Upper lobe of left lung (tissue), 6 donors: ENCODE data around the gene GATB. TPM values are rescaled to one million over a fixed set of nuclear protein-coding genes. Genes with fewer than 3 reads are reported as not detected.
A peak's percentile ranks its signal among the peaks of the same experiment; 100 is the strongest.

Experiments
- ATAC-seq, 2 donors: fragments of 200-7000 bp; cut with Tn5 transposase; one replicate each; pipeline ENCODE4 v1.9.1; 2022; ENCODE audit warnings: mild to moderate bottlenecking in 2 of 2, moderate library complexity in 2 of 2; ENCODE audit not compliant: low FRiP score in 2 of 2
- DNase-seq, 2 donors: peaks; one replicate each; pipeline ENCODE4 v3.0.0-alpha.2; 2019 to 2020
- H3K27ac ChIP-seq, 4 donors: fragments of 200-600 bp; sonication (generic); one replicate each; pipeline ENCODE4 v1.5.1; 2016 to 2019
- H3K27me3 ChIP-seq, 4 donors: fragments of 200-600 bp; sonication (generic); one replicate each; pipeline ENCODE4 v1.5.1; 2017 to 2019
- H3K36me3 ChIP-seq, 4 donors: fragments of 200-600 bp; sonication (generic); one replicate each; pipeline ENCODE4 v1.5.1; 2016 to 2019
- H3K4me1 ChIP-seq, 4 donors: fragments of 200-600 bp; sonication (generic); one replicate each; pipeline ENCODE4 v1.5.1; 2018 to 2019
- H3K4me3 ChIP-seq, 4 donors: fragments of 200-600 bp; sonication (generic); one replicate each; pipeline ENCODE4 v1.5.1; 2017 to 2019; ENCODE audit warnings: mild to moderate bottlenecking in 2 of 4, moderate library complexity in 1 of 4
- H3K9me3 ChIP-seq, 4 donors: fragments of 200-600 bp; sonication (generic); one replicate each; pipeline ENCODE4 v1.5.1; 2018 to 2019
- EP300 ChIP-seq, 4 donors: sonication (generic); formaldehyde crosslinking; IDR thresholded peaks; one replicate each; pipeline ENCODE4 v1.5.1; 2017; ENCODE audit warnings: antibody characterized with exemption in 4 of 4, control low read depth in 2 of 4
- POLR2A ChIP-seq, 4 donors: fragments of 450-650 bp; IDR thresholded peaks; one replicate each; pipeline ENCODE4 v1.5.1; 2016 to 2017; ENCODE audit warnings: antibody characterized with exemption in 4 of 4, mild to moderate bottlenecking in 2 of 4
- POLR2AphosphoS5 ChIP-seq, 2 donors: sonication (generic); formaldehyde crosslinking; IDR thresholded peaks; one replicate each; pipeline ENCODE4 v1.5.1; 2017; ENCODE audit warnings: antibody characterized with exemption in 2 of 2
- WGBS, 2 donors: methylation state at CpG; one replicate each; pipeline ENCODE4 v1.1.5; 2017 to 2018; 5-methylcytosine and 5-hydroxymethylcytosine counted together
- total RNA-seq, 6 donors: library from RNA; depleted of rRNA in 4 of 6; stranded (reverse); fragments of >200 nt in 4 of 6; gene quantifications; one replicate each; pipeline versions ENCODE4 v1.1.0 to v1.2.1, GENCODE V29; 2016 to 2021
- TF ChIP-seq, protein P1 (sequence below), 6 experiments: fragments of 450-650 bp in 4 of 6; fragments of 200-600 bp in 2 of 6; sonication (generic) in 2 of 6; IDR thresholded peaks; one replicate each; pipeline ENCODE4 v1.5.1; 2016 to 2019; ENCODE audit warnings: antibody characterized with exemption in 6 of 6
- donor health status: DM: no; HTN: no; CAD: no; lungs with moderate emphysema.
- donor health status: DM: no; HTN: yes; CAD: no; lungs with severe emphysema.

Gene GATB
- total RNA-seq, 6 donors from 2014 or later, result 13.1 to 21.9 (median 14.5) TPM

DNA sequence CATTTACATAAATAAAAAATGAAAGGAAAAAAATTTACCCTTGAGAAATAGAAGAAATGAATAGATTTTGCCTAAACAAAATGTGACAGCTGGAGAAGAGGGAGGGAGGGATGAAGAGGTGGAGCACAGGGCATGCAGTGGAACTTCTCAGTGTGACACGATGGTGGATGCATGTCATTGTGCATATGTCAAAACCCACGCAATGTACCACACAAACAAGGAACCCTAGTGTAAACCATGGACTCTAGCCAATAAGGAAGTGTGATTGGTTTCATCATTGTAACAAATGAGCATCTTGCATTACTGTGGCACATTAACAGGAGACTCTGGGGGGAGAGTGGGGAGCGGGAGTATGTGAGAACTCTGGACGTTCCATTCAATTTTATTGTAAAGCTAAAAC is 58.6 kb downstream of the GATB start:
- Histone ChIP-seq H3K9me3 (no peaks in the 10 kb centered on the region), H3K4me3 (no peak overlapping the region), H3K27me3 (no peaks in the 10 kb centered on the region), H3K36me3 (peaks cover 0 to 9% (median 6%) of the 10 kb centered on the region in 4 donors), H3K4me1 (no peaks in the 10 kb centered on the region), H3K27ac (no peak overlapping the region)
- no peak for DNase-seq
- no peak for ATAC-seq
- whole genome bisulfite sequencing, 2 donors, result 64 to 65% methylated on average over 4 of the region's 4 CpGs
- TF ChIP-seq POLR2A (IDR thresholded peaks at IDR 0.05) (no peak), EP300 (IDR thresholded peaks at IDR 0.05) (no peak), POLR2AphosphoS5 (IDR thresholded peaks at IDR 0.05) (no peak)
- TF ChIP-seq, protein P1, sequence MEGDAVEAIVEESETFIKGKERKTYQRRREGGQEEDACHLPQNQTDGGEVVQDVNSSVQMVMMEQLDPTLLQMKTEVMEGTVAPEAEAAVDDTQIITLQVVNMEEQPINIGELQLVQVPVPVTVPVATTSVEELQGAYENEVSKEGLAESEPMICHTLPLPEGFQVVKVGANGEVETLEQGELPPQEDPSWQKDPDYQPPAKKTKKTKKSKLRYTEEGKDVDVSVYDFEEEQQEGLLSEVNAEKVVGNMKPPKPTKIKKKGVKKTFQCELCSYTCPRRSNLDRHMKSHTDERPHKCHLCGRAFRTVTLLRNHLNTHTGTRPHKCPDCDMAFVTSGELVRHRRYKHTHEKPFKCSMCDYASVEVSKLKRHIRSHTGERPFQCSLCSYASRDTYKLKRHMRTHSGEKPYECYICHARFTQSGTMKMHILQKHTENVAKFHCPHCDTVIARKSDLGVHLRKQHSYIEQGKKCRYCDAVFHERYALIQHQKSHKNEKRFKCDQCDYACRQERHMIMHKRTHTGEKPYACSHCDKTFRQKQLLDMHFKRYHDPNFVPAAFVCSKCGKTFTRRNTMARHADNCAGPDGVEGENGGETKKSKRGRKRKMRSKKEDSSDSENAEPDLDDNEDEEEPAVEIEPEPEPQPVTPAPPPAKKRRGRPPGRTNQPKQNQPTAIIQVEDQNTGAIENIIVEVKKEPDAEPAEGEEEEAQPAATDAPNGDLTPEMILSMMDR (IDR thresholded peaks at IDR 0.05), result no peak

DNA sequence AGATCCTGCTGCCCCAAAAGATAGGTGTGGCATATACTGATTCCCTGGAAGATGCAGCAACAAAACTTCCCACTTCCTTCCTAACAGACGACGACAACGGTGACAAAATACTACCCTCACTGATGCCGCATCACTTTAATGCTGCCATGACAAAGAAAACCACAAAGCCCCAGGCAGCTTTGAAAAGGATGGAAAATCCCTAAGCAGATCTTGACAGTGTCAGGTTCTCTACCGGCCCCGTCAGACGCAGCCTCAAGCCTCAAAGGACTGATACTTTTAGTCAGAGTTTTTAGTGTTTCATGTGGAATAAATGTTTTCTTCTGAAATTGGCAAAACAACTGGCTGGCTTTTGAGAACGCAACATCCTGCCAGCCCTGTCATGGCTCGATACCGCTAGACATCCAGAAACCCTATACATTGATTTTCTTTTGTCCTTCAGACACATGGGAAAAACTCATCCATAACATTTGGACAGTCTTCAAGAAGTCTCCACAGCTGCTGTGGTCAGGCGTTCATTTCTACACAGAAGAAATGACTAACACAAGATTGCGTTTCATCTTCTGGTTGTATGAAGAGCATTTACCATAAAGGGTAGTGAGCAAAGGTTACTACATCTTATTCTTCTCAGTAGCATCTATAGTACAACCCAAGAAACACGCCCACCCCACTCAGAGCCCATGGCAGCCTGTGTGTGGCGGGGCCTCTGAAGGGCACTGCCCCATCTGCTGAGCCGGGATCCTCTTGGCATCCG is 60.1 kb downstream of the GATB start:
- ATAC-seq, result peak in 1 of 2 donors; percentile 37
- H3K9me3 ChIP-seq, result no peaks in the 10 kb centered on the region
- peaks cover 0 to 9% (median 6%) of the 10 kb centered on the region in 4 donors for H3K36me3 ChIP-seq
- DNase-seq, result no peak
- H3K4me1 ChIP-seq, result no peaks in the 10 kb centered on the region
- no peaks in the 10 kb centered on the region for H3K27me3 ChIP-seq
- no peak overlapping the region for H3K27ac ChIP-seq
- H3K4me3 ChIP-seq, result no peak overlapping the region
- WGBS, 2 donors, result 92 to 93% methylated on average over 16 of the region's 16 CpGs
- TF ChIP-seq, protein P1 (IDR thresholded peaks at IDR 0.05), result no peak
- no peak for TF ChIP-seq POLR2AphosphoS5 (IDR thresholded peaks at IDR 0.05)
- no peak for TF ChIP-seq EP300 (IDR thresholded peaks at IDR 0.05)
- TF ChIP-seq POLR2A (IDR thresholded peaks at IDR 0.05), result no peak

DNA sequence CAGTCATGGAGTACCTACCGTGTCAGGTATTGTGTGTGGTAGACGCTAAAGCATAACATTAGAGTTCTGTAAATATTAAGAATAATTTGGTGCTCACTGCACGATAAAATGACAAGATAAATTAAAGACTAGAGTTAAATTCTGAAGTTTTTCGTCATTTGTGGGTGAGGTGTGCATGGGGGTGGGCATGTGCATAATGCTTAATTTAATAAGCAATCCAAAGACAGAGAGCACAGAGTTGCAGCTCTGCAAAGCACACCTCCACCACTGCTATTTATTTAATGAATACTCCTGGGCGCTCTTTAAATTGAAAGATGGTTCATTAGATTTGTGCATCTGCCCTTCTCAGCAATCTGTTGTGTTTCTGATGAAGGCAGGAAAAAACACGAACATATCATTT is 62.6 kb downstream of the GATB start:
- ATAC-seq, result no peak
- WGBS, 2 donors, result 95 to 98% methylated on average over 6 of the region's 6 CpGs

DNA sequence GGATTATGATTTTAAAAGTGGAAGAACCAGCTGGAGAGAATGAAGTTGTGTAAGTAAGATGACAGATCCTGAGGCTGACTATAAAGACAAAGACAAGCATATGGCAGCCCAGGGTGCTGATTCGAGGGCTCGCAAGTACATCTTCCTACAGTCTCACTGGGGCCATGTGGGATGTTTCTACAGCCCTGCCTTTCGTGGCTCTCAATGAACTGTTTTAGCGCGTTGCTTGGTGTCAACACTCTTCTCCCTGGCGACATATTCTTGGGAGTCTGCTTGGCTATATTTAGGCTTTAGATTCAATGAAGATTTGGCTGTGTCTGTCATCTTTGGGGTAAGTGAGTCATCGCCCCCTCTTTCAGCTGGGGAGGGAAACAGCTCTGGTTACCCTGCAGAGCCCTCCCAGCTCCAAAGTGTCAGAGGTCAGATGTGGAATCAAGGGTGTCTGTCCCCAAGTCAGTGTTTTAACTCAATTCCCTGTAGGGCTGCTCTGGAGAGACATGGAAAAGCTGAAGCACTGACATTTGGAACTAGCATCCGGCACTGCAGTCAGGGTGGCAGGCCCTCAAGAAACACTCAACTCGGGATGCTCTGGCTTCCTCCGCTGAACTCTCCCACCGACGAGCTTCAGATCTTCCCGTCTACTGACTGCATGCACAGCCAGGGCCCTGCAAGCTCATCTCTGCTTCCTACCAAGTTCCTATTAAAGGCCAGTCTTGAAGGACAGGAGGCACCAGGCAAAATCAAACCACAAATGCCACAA is 65.7 kb downstream of the GATB start:
- H3K4me3 ChIP-seq, result no peak overlapping the region
- ATAC-seq (no peak), DNase-seq (no peak)
- H3K27ac ChIP-seq, result no peak overlapping the region
- peaks cover 0 to 3% (median 0%) of the 10 kb centered on the region in 4 donors for H3K4me1 ChIP-seq
- no peak for TF ChIP-seq POLR2A (IDR thresholded peaks at IDR 0.05)
- peak in 1 of 2 donors; percentile 34 for TF ChIP-seq POLR2AphosphoS5 (IDR thresholded peaks at IDR 0.05)
- no peaks in the 10 kb centered on the region for H3K27me3 ChIP-seq
- WGBS, 2 donors, result 89 to 94% methylated on average over 13 of the region's 13 CpGs
- no peaks in the 10 kb centered on the region for H3K9me3 ChIP-seq
- H3K36me3 ChIP-seq, result peaks cover 0 to 1% (median 0%) of the 10 kb centered on the region in 4 donors

More for the DNA sequence above, 62.6 kb downstream of the GATB start:
- Histone ChIP-seq H3K9me3 (no peaks in the 10 kb centered on the region), H3K4me3 (no peak overlapping the region), H3K27ac (no peak overlapping the region), H3K4me1 (no peaks in the 10 kb centered on the region), H3K36me3 (peaks cover 0 to 9% (median 4%) of the 10 kb centered on the region in 4 donors), H3K27me3 (no peaks in the 10 kb centered on the region)
- no peak for TF ChIP-seq EP300 (IDR thresholded peaks at IDR 0.05)
- TF ChIP-seq POLR2A (IDR thresholded peaks at IDR 0.05), result no peak
- TF ChIP-seq, protein P1 (IDR thresholded peaks at IDR 0.05), result no peak
- DNase-seq, result no peak
